Measurements from ENCODE around the gene MUC5B.

Gene MUC5B

GRCh38 chr11:1205121-1205986, 17.5 kb upstream of the MUC5B start:
- TF ChIP-seq CTCF (IDR thresholded peaks at IDR 0.05; ENCODE audit: control extremely low read depth, extremely low read depth, low read depth, missing control alignments): no peak
- POLR2A ChIA-PET: no interaction called here
- DNase-seq (ENCODE audit: extremely low spot score): no peak
- CTCF ChIA-PET: interaction anchor here (0.9 to 2.6 kb wide), 5 partner anchors 8 to 426 kb away, joined by 4 to 8 read pairs (median 7); no protein-coding TSS in a partner anchor

GRCh38 chr11:1205987-1206331, 16.9 kb upstream of the MUC5B start:
- POLR2A ChIA-PET: no interaction called here
- DNase-seq (ENCODE audit: extremely low spot score): no peak
- no peak for TF ChIP-seq CTCF (IDR thresholded peaks at IDR 0.05; ENCODE audit: control extremely low read depth, extremely low read depth, low read depth, missing control alignments)
- CTCF ChIA-PET: no interaction called here

- TF ChIP-seq CTCF (IDR thresholded peaks at IDR 0.05; ENCODE audit: control extremely low read depth, extremely low read depth, low read depth, missing control alignments): no peak
- POLR2A ChIA-PET: no interaction called here
- CTCF ChIA-PET: no interaction called here
- no peak for DNase-seq (ENCODE audit: extremely low spot score)
Observed at GRCh38 chr11:1206391-1207271, 16.2 kb upstream of the MUC5B start.

- POLR2A ChIA-PET: no interaction called here
- CTCF ChIA-PET: no interaction called here
- no peak for DNase-seq (ENCODE audit: extremely low spot score)
- no peak for TF ChIP-seq CTCF (IDR thresholded peaks at IDR 0.05; ENCODE audit: control extremely low read depth, extremely low read depth, low read depth, missing control alignments)
Observed at GRCh38 chr11:1207401-1208143, 15.3 kb upstream of the MUC5B start.

GRCh38 chr11:1208144-1208393, 14.8 kb upstream of the MUC5B start:
- no peak for DNase-seq (ENCODE audit: extremely low spot score)
- ChIA-PET POLR2A (no interaction called here), CTCF (no interaction called here)
- TF ChIP-seq CTCF (IDR thresholded peaks at IDR 0.05; ENCODE audit: control extremely low read depth, extremely low read depth, low read depth, missing control alignments): no peak

All from GM10248 (cell line).